ENCODE data around the gene POU2AF1.
"Not testable (repeated sequence)": the region's sequence is repeated elsewhere in the genome, so short reads cannot be mapped to it uniquely, and the experiment has no call there.

Gene POU2AF1

DNA sequence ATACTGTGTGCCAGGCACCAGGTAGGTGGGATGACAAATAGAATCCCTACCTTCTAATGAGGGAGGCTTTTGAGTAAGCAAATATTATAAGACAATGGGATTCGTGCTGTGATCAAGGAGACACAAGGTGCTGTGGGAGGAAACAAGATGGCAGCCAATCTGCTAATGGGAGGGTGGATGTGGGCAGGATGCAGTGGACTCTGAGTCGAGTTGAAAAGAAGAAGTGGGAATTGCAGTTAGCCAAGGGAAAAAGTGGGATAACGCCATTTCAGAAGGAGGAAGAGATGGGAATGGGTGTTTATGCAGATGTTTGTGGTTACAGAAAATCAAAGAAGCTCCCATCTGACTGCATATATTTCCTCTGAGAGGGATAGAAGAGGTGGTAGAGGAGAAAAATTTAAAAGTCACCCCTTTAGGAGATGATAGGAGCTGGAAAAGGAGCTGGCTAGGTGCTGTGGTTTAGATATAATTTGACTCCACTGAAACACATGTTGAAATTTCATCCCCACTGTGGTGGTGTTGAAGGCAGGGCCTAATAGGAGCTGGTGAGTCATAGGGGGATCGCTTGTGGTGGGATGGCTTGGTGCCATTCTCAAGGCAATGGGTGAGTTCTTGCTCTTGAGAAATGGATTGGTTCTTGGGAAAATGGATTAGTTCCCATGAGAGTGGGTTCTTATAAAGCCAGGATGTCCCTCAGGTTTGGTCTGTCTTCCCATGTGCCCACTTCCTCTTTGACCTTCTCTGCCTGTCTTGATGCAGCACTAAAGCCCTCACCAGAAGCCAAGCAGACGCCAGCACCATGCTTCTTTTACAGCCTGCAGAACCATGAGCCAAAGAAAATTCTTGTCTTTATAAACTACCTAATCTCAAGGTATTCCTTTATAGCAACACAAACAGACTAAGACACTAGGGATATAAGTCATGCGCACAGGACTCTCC is 30.0 kb upstream of the POU2AF1 start:
- H3K4me1 ChIP-seq (ENCODE audit: control insufficient read depth, low read depth, low read length): no peaks in the 10 kb centered on the region
- no peaks in the 10 kb centered on the region for H3K36me3 ChIP-seq (ENCODE audit: control insufficient read depth, low read depth, low read length)
- H3K9ac ChIP-seq (ENCODE audit: low read length): no peak overlapping the region
- H3K27ac ChIP-seq (ENCODE audit: low read length): no peak overlapping the region
- H3K4me3 ChIP-seq (ENCODE audit: low read length): no peak overlapping the region
- no peaks in the 10 kb centered on the region for H3K27me3 ChIP-seq (ENCODE audit: control insufficient read depth, insufficient read depth, low read length)
- H3K9me3 ChIP-seq (ENCODE audit: control insufficient read depth, low read depth, low read length): no peaks in the 10 kb centered on the region

DNA sequence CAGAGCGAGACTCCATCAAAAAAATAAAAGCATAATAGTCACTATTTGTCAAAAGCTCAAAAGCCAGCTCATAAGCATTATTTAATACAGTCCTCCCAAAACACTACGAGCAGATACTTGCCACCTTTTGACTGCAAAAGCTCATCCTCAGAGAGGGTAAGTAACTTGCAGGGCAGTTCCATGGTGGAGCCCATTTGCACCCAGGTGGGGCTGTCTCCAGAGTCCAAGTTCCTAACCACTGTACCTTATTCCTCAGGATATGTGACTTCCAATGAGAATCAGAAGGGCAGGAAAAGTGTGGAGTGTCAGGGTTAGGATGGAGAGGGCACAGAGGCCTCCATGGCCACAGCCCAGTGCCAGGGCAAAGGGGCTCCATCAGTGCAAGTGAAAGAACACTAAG is 28.6 kb upstream of the POU2AF1 start:
- Histone ChIP-seq H3K4me3 (ENCODE audit: low read length) (no peak overlapping the region), H3K4me1 (ENCODE audit: control insufficient read depth, low read depth, low read length) (no peaks in the 10 kb centered on the region), H3K9ac (ENCODE audit: low read length) (no peak overlapping the region), H3K27ac (ENCODE audit: low read length) (no peak overlapping the region), H3K27me3 (ENCODE audit: control insufficient read depth, insufficient read depth, low read length) (no peaks in the 10 kb centered on the region), H3K36me3 (ENCODE audit: control insufficient read depth, low read depth, low read length) (no peaks in the 10 kb centered on the region), H3K9me3 (ENCODE audit: control insufficient read depth, low read depth, low read length) (no peaks in the 10 kb centered on the region)

DNA sequence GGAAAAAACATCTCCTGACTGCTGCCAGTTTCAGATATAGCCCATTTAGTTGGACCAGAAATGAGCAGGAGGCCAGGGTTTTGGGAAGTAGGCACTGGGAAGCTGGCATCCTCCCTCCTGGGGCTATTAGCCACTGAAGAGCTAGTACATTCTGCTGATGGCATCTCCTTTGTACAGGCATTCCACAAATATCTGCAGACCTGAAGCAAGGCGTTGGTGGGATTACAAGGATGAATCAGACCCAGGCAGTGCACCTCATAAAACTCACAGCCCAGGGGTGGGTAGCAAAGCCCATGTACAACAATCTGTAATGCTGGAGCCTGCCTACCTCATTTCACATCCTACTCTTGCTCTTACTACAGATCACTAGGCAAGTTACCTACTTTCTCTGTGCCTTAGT is 27.5 kb upstream of the POU2AF1 start:
- no peaks in the 10 kb centered on the region for H3K4me1 ChIP-seq (ENCODE audit: control insufficient read depth, low read depth, low read length)
- no peaks in the 10 kb centered on the region for H3K36me3 ChIP-seq (ENCODE audit: control insufficient read depth, low read depth, low read length)
- H3K9me3 ChIP-seq (ENCODE audit: control insufficient read depth, low read depth, low read length): no peaks in the 10 kb centered on the region
- H3K4me3 ChIP-seq (ENCODE audit: low read length): no peak overlapping the region
- no peaks in the 10 kb centered on the region for H3K27me3 ChIP-seq (ENCODE audit: control insufficient read depth, insufficient read depth, low read length)
- no peak overlapping the region for H3K27ac ChIP-seq (ENCODE audit: low read length)
- no peak overlapping the region for H3K9ac ChIP-seq (ENCODE audit: low read length)

DNA sequence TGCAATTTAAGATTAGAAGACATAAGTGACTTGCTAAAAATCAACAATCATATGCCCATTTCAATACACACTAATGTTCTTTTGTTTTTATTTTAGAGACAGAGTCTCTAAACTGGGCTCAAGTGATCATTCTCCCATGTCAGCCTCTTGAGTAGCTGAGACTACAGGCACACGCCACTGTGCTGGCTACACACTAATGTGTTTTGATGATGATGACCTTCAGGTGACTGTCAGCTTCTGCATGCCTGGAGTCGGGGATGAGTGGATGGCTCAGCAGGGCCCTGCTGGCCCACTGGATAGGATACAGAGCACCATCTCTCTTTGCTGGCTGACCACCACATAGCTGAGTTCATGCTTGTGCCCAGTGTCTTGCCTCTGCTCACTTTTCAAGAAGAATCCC is 27.0 kb upstream of the POU2AF1 start:
- no peak overlapping the region for H3K4me3 ChIP-seq (ENCODE audit: low read length)
- no peaks in the 10 kb centered on the region for H3K4me1 ChIP-seq (ENCODE audit: control insufficient read depth, low read depth, low read length)
- H3K36me3 ChIP-seq (ENCODE audit: control insufficient read depth, low read depth, low read length): no peaks in the 10 kb centered on the region
- no peaks in the 10 kb centered on the region for H3K27me3 ChIP-seq (ENCODE audit: control insufficient read depth, insufficient read depth, low read length)
- no peak overlapping the region for H3K27ac ChIP-seq (ENCODE audit: low read length)
- no peaks in the 10 kb centered on the region for H3K9me3 ChIP-seq (ENCODE audit: control insufficient read depth, low read depth, low read length)
- H3K9ac ChIP-seq (ENCODE audit: low read length): no peak overlapping the region

DNA sequence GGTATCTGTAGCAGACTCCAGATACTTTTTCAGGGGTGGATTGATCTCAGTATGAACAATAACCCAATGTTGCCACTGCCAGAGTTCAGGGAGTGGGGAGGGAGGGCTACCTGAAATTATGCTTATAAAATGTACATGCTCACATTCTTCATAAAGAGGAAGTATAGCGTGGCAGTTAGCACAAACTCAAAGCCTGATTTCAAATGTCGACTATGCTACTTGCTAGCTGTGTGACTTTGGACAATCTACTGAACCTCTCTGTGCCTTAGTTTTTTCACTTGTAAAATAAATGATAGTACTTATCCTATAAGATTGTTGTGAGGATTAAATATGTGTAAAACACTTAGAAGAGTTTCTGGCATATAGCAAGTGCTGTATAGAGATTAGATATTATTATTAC is 26.5 kb upstream of the POU2AF1 start:
- Histone ChIP-seq H3K4me3 (ENCODE audit: low read length) (no peak overlapping the region), H3K9ac (ENCODE audit: low read length) (no peak overlapping the region), H3K9me3 (ENCODE audit: control insufficient read depth, low read depth, low read length) (no peaks in the 10 kb centered on the region), H3K4me1 (ENCODE audit: control insufficient read depth, low read depth, low read length) (no peaks in the 10 kb centered on the region), H3K27ac (ENCODE audit: low read length) (no peak overlapping the region), H3K36me3 (ENCODE audit: control insufficient read depth, low read depth, low read length) (no peaks in the 10 kb centered on the region), H3K27me3 (ENCODE audit: control insufficient read depth, insufficient read depth, low read length) (no peaks in the 10 kb centered on the region)

DNA sequence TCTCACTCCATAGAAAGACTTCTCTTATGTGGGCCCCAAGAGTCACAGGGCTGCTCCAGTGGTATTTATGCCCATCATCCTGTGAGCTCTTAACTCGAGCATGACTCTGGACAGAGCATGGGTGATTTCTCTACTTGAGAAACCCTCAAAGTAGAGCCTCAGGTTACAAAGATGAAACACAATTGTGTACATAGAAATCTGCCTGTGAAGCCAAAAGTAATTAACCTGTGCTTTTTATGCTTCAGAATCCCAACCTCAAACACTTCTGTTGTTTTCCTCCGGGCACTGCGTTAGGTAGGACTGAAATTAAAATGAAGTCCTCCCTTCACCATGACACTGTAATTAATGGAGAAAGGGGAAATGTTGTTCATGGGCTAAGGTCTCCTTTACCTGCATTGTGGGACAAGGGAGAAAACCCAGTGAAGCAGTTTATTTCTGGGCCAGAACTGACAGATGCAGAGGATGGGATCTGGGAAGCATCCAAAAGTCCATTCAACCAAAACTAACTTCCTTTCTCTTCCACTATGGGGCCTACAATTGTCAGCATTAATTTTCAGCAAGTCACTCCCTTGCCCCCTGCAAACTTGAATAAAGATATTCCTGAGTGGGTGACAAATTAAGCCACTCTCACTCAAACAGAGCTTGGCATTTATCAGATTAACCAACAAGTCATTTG is 24.1 kb upstream of the POU2AF1 start:
- Histone ChIP-seq H3K36me3 (ENCODE audit: control insufficient read depth, low read depth, low read length) (no peaks in the 10 kb centered on the region), H3K4me1 (ENCODE audit: control insufficient read depth, low read depth, low read length) (no peaks in the 10 kb centered on the region), H3K27ac (ENCODE audit: low read length) (no peak overlapping the region), H3K27me3 (ENCODE audit: control insufficient read depth, insufficient read depth, low read length) (no peaks in the 10 kb centered on the region), H3K4me3 (ENCODE audit: low read length) (no peak overlapping the region), H3K9me3 (ENCODE audit: control insufficient read depth, low read depth, low read length) (no peaks in the 10 kb centered on the region), H3K9ac (ENCODE audit: low read length) (no peak overlapping the region)

DNA sequence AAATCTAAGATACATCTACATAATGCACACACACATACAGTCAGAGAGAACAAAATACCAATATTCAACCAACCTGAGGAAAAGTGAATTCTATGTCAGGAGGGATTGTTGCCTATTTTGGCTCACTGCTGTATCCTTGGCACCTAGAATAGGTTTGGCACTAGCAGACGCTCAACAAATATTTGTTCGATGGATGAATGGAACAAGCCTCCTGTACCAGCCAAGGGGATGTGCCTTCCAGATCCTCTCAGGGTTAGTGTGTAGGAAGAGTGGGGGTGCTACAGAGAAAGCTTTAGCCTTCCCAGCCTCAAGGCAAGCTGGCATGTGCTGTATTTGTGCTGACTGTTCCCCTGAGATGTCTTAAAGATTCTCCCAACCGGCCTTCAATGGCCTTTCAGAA is 23.3 kb upstream of the POU2AF1 start:
- H3K27me3 ChIP-seq (ENCODE audit: control insufficient read depth, insufficient read depth, low read length): no peaks in the 10 kb centered on the region
- H3K4me3 ChIP-seq (ENCODE audit: low read length): no peak overlapping the region
- H3K36me3 ChIP-seq (ENCODE audit: control insufficient read depth, low read depth, low read length): no peaks in the 10 kb centered on the region
- no peak overlapping the region for H3K9ac ChIP-seq (ENCODE audit: low read length)
- no peak overlapping the region for H3K27ac ChIP-seq (ENCODE audit: low read length)
- H3K9me3 ChIP-seq (ENCODE audit: control insufficient read depth, low read depth, low read length): no peaks in the 10 kb centered on the region
- no peaks in the 10 kb centered on the region for H3K4me1 ChIP-seq (ENCODE audit: control insufficient read depth, low read depth, low read length)

DNA sequence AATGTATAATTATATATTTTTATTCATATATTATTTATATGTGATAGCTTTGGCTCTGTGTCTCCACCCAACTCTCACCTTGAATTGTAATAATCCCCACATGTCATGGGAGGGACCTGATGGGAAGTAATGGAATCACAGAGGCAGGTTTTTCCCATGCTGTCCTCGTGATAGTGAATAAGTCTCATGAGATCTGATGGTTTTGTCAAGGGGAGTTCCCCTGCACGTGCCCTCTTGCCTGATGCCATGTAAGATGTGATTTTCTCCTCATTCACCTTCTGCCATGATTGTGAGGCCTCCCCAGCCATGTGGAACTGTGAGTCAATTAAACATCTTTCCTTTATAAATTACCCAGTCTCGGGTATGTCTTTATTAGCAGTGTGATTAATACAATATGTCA is 22.9 kb upstream of the POU2AF1 start:
- H3K9ac ChIP-seq (ENCODE audit: low read length); H3K9me3 ChIP-seq (ENCODE audit: control insufficient read depth, low read depth, low read length); H3K36me3 ChIP-seq (ENCODE audit: control insufficient read depth, low read depth, low read length); H3K27ac ChIP-seq (ENCODE audit: low read length); H3K4me1 ChIP-seq (ENCODE audit: control insufficient read depth, low read depth, low read length); H3K4me3 ChIP-seq (ENCODE audit: low read length); H3K27me3 ChIP-seq (ENCODE audit: control insufficient read depth, insufficient read depth, low read length): not testable (repeated sequence)

DNA sequence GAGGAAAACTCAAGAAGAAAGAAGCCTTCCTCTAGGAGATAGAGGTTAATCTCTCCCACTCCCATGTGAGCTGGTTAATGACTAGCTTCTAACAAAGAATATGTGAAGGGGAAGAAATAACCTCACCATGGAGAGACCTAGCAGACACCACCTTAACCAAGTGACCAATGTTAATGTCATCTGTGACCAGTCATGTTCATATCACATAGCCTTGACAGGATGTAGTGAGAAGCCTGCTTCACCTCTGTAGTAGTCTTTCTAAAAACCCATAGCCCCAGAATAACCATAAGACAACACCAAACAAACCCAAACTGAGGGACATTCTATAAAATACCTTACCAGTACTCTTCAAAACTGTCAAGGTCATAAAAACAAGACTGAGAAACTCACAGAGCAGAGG is 21.5 kb upstream of the POU2AF1 start:
- no peaks in the 10 kb centered on the region for H3K9me3 ChIP-seq (ENCODE audit: control insufficient read depth, low read depth, low read length)
- no peak overlapping the region for H3K9ac ChIP-seq (ENCODE audit: low read length)
- H3K4me1 ChIP-seq (ENCODE audit: control insufficient read depth, low read depth, low read length): no peaks in the 10 kb centered on the region
- no peak overlapping the region for H3K27ac ChIP-seq (ENCODE audit: low read length)
- no peaks in the 10 kb centered on the region for H3K36me3 ChIP-seq (ENCODE audit: control insufficient read depth, low read depth, low read length)
- no peaks in the 10 kb centered on the region for H3K27me3 ChIP-seq (ENCODE audit: control insufficient read depth, insufficient read depth, low read length)
- no peak overlapping the region for H3K4me3 ChIP-seq (ENCODE audit: low read length)

DNA sequence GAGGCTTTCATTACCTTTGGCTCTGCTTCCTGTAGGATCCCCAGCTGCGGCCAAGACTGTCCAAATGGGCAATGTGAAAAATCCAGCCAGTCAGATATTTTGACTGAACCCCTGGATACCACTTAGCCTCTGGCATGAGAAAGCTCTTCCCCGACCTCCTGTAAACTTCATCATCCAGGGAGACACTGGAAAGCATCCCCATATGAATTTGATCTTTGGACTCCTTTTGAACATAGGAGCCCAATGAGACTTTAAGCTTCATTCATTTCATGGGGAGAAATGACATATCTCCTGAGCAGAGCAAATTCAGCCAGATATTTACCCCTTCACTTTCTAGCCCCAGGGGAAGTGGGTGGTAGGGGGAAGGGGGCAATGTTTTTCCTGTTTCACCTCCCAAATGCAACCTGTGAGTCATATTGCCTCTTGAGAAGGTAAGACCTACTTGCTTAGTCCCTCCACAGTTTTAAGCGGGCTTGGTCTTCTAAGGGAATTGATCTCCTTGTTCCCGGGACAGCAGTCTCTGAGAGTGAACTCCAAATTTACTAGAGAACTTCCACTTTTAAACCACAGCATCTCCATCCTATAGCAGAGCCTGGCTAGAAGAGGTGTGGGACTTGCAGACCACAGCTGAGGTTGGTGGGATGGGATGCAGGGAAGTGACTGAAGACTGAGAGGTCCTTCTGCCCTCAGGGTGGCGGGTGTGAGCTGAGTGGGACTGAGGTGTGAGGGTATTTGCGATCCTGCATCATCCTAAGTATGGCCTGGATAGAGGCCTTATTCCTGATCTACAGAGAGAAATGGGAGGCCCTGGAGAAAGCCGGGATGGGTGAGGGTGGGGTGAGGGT is 20.3 kb upstream of the POU2AF1 start:
- no peak overlapping the region for H3K27ac ChIP-seq (ENCODE audit: low read length)
- no peaks in the 10 kb centered on the region for H3K27me3 ChIP-seq (ENCODE audit: control insufficient read depth, insufficient read depth, low read length)
- H3K9me3 ChIP-seq (ENCODE audit: control insufficient read depth, low read depth, low read length): no peaks in the 10 kb centered on the region
- no peaks in the 10 kb centered on the region for H3K4me1 ChIP-seq (ENCODE audit: control insufficient read depth, low read depth, low read length)
- H3K4me3 ChIP-seq (ENCODE audit: low read length): no peak overlapping the region
- no peaks in the 10 kb centered on the region for H3K36me3 ChIP-seq (ENCODE audit: control insufficient read depth, low read depth, low read length)
- no peak overlapping the region for H3K9ac ChIP-seq (ENCODE audit: low read length)

DNA sequence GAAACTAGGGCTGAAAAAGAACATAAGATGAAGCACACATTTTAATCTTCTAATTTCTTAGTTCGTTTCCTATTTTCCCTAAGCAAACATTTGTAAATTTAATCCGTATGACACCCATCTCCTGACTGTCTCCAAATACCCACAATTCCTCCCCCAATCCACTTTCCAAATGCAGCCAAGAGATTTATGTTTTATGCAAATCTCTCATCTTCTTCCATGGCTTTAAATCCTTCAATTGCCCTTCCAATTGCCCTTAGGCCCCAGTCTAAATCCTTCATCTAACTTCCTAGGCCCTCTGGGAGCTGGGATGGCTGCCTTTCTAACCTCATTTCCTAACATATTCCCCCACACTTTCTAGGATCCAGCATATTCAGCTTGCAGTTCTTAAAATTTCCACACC is 18.0 kb upstream of the POU2AF1 start:
- H3K4me1 ChIP-seq (ENCODE audit: control insufficient read depth, low read depth, low read length): no peaks in the 10 kb centered on the region
- H3K9ac ChIP-seq (ENCODE audit: low read length): no peak overlapping the region
- H3K9me3 ChIP-seq (ENCODE audit: control insufficient read depth, low read depth, low read length): no peaks in the 10 kb centered on the region
- no peaks in the 10 kb centered on the region for H3K36me3 ChIP-seq (ENCODE audit: control insufficient read depth, low read depth, low read length)
- no peaks in the 10 kb centered on the region for H3K27me3 ChIP-seq (ENCODE audit: control insufficient read depth, insufficient read depth, low read length)
- H3K4me3 ChIP-seq (ENCODE audit: low read length): no peak overlapping the region
- H3K27ac ChIP-seq (ENCODE audit: low read length): no peak overlapping the region
